GM15510 (cell line): ENCODE data around the gene OR52A5.

Experiments
- POLR2A ChIP-seq: IDR thresholded peaks from 3 replicates; pipeline ENCODE4 v1.6.1; 2011; ENCODE audit warnings: borderline replicate concordance; ENCODE audit not compliant: insufficient read length; ENCODE audit errors: extremely low read depth

The OR52A5 gene

DNA sequence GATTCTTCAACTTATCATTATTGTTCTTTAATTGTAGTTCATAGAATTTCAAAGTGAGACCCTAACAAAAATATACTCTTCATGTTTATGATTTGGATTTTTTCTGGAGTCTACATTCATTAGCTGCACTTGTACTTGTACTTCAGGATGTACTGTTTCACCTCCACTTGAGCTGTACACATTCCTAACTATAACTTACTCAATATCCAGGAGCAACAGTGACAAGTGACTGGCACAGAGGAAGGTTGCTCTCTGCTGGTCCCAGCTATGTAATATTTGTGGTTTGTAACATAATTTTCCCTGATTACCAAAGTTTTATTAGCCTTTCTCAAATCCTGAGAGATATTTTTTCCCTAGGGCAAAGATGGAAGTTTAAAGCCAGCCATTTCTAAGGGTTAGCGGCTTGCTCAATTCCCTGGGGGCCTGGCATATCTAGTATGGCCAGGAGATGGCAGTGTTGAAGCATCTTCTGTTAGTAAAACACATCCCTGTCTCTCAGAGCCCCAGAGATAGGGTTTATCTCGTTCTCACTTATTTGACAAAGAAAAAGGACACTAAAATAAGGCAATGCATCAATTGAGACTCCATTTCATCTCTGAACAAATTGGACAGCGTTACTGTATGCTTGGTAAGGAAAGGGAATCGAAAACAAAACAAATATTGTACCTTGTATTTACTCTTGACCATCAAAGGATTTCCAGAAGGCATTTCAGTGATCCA lies 14.2 kb downstream of the OR52A5 start:
- TF ChIP-seq POLR2A: no peak

DNA sequence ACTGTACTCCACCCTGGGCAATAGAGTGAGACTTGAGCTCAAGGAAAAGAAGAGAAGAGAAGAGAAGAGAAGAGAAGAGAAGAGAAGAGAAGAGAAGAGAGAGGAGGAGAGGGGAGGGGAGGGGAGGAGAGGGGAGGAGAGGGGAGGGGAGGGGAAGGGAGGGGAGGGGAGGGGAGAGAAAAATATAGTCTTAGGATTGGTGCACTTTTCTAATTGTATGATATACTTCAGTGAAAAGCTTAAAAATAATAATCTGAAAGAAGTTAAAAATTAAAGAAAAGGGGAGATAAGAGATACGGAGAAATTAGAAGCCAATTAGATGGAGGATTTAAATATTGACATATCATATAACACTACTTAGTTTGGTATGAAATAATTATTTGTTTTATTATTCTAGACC lies 19.3 kb downstream of the OR52A5 start:
- TF ChIP-seq POLR2A: no peak

DNA sequence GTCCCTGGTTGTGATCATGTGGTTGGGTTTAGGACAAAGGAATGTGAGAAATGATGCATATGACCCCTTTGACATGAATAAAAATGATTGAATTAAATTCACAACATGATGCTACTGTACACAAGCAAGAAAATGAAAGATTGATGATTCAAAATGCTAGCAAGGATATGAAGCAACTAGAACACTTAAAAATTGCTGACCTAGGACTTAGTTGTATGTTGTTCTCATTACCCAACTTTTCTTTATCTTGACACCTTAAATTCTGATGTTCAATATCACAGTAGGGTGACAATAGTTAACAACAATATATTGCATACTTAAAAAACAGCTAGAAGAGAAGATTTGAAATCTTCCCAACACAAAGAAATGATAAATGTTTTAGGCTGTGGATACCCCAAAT lies 20.6 kb downstream of the OR52A5 start:
- no peak for TF ChIP-seq POLR2A

DNA sequence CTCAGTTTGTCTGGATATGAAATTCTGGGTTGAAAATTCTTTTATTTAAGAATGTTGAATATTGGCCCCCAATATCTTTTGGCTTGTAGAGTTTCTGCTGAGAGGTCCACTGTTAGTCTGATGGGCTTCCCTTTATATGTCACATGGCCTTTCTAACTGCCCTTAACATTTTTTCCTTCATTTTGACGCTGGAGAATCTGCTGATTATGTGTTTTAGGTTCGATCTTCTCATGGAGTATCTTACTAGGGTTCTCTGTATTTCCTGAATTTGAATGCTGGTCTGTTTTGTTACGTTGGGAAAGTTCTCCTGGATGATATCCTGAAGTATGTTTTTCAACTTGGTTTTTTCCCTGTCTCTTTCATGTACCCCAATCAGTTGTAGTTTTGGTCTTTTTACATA lies 22.8 kb downstream of the OR52A5 start:
- no peak for TF ChIP-seq POLR2A

DNA sequence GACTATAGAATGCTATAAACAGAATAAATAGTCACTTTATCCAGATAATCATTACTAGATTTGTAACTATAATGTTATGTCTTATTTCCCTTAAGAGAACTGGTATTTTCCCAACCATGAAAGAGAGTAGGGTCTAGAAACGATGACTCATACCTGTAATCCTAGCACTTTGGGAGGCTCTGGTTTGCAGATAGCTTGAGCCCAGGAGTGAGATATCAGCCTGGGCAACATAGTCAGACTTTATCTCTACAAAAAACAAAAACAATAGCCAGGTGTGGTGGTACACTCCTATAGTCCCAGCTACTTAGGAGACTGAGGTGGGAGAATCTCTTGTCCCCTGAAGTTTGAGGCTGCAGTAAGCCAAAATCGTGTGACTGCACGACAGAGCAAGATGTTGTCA lies 30.9 kb downstream of the OR52A5 start:
- TF ChIP-seq POLR2A: no peak

GRCh38 chr11:5103066-5103465 lies 35.1 kb downstream of the OR52A5 start:
- TF ChIP-seq POLR2A: no peak

GRCh38 chr11:5102246-5102645 lies 35.9 kb downstream of the OR52A5 start:
- no peak for TF ChIP-seq POLR2A

GRCh38 chr11:5096011-5096410 lies 42.1 kb downstream of the OR52A5 start:
- TF ChIP-seq POLR2A: no peak

GRCh38 chr11:5092821-5093585 lies 45.2 kb downstream of the OR52A5 start:
- TF ChIP-seq POLR2A: no peak

DNA sequence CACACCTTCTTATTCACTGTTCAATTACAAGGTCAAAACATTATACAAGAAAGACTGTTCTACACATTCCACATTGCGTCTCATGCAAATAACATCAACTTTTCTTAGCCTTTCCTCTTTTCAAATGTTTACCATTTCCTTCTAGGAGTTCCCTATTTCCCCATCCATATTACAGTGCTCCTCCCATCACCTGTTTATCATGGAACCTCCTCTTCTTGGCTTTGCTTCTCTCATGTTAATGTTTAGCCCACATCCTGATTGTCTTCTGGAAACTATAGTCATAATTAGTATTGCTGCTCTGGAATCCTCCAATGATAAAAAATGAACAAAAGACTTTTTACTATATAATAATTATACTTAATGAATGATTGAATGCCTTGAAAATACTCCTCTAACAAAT lies 47.5 kb downstream of the OR52A5 start:
- no peak for TF ChIP-seq POLR2A

GRCh38 chr11:5088556-5088955 lies 49.6 kb downstream of the OR52A5 start:
- no peak for TF ChIP-seq POLR2A

DNA sequence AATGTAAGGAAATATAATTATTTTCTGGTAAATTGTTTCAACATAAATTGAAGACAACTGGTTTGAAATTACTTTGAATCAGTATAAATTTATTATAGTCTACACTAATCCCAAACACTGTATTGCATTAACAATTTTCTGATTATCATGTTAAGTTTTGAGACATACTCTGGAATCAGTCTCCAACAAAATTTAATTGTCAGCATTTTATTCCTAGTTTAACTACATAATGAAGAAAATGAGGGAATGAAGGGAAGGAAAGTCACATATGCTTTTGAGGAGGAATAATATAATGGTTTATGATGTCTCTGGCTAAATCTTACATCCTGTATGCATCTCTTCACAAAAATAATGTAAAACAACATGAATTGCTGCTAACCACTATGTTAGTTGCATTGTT lies 54.6 kb downstream of the OR52A5 start:
- TF ChIP-seq POLR2A: no peak

DNA sequence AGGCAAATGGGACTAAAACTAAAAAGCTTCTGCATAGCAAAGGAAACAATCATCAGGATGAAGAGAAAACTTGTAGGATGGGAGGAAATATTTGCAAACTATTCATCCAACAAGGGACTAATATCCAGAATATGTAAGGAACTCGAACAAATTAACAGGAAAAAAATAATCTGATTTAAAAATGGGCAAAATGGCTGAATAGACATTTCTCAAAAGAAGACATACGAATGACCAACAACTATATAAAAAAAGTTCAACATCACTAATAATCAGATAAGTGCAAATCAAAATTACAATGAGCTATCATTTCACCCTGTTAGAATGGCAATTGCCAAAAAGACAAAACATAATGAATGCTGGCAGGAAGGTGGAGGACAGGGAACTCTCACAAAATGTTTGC lies 56.8 kb downstream of the OR52A5 start:
- no peak for TF ChIP-seq POLR2A
